GM18499 (cell line): ENCODE data around the gene SYVN1.
A peak's percentile ranks its signal among the peaks of the same experiment; 100 is the strongest.
"Not testable (repeated sequence)": the region's sequence is repeated elsewhere in the genome, so short reads cannot be mapped to it uniquely, and the experiment has no call there.

Experiments
- ATAC-seq: cut with Tn5 transposase; IDR thresholded peaks from one replicate; pipeline ENCODE4 v1.9.1; 2021; ENCODE audit warnings: moderate number of reproducible peaks; ENCODE audit not compliant: insufficient read depth, unreplicated experiment

SYVN1 gene

DNA sequence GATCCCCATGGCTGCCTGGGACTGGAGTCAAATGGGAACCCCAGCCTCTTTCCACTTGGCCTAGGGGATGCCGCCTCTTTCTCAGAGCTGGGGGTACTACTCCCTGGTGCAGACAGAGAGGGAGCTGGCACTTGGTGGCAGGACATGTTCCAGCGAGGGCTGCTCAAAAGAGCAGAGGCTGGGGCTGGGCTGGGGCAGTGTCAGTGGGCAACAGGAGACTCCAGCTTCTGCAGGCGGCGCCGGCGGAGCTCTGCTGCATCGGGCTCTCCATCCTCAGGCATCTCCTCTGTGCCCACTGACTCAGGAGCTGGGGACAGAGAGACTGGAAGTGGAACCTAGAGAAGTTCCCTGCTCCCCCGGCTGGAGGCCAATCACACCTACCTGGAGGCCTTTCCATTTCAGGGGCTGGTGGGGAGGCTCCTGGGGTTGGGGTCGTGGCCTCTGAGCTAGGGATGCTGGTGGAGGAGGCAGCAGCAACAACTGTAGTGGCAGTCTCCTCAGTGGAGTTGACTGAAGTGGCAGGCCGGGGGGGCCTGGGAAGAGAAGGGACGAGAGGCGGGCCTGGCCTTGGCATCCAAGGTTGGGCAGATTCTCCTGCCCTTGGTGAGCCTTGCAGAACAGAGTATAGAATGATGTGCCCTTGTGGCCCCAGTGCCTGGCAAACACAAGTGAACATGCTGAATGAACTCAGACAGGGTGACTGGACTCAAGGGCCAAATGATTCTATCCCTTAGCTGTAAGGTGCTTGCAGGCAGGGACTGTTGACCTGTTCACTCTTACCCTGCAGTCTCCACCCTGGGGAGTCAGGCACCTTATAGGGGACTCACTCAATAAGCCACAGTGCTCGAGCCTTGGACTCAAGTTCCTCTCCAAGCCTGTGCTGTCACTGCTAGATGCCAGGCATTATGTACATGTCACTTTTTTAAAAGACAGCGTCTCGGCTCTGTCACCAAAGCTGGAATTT lies 5.9 kb downstream of the SYVN1 start:
- ATAC-seq, result no peak

DNA sequence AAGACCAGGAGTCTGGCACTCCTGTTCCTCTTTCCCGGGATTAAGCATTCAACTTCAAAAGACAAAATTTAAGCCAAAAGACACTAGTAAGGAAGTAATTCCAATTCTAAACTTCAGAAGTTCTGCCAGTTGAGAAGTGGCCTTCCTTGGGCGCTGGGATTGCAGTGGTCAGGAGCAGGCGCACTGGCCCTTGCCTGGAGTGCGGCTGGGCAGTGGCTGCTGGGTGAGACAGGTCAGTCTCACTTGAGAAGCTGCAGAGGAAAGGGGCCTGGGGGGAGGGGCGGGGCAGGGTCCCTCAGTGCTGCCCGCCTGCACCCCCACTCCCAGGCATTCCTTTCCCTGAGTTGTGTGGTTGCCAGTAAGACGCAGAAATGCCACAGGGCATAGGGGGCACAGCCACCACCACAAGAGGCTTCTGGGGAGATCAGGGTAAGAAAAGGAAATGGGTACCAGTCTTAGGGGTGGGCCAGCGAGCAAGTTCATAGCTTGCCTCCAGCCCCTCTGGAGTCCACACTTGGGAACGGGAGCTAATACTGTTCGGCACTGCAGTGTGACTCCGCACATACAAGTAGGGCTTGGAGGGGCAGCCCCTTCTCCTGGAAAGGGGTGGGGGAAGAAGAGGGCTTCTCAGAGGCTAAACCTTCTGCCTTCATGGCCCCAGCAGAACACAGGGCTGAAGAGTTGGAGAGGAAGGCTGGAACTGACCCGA lies 6.7 kb downstream of the SYVN1 start:
- no peak for ATAC-seq

DNA sequence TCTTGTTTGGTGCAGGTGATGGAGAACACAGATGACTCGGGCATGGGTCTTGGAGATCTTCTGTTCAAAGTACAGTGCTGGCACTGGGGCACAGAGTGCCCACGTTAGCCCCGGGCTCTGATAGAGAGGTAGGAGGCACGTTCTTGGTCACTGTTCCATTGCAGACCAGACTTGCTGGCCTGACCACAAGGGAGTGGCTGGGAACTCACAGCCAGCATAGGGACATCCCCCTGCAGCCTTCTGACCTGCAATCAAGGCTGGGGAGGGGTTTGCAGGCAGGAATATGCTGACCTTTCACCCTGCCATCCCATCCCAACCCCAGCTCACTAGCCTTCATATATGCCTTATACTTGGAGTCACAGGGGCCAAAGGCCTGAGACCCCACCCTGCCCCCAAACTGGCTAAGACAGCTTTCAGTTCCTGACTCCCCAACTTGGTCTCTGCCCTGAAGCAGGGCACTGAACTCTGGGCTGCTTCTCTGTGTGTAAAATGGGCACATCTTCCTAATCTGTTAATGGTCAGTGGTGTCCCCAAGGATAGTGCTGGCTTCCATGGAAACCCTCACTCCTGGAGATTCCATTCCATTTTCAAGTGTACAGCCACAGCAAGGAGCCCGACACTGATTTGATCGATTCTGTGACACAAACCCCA lies 7.6 kb downstream of the SYVN1 start:
- no peak for ATAC-seq

DNA sequence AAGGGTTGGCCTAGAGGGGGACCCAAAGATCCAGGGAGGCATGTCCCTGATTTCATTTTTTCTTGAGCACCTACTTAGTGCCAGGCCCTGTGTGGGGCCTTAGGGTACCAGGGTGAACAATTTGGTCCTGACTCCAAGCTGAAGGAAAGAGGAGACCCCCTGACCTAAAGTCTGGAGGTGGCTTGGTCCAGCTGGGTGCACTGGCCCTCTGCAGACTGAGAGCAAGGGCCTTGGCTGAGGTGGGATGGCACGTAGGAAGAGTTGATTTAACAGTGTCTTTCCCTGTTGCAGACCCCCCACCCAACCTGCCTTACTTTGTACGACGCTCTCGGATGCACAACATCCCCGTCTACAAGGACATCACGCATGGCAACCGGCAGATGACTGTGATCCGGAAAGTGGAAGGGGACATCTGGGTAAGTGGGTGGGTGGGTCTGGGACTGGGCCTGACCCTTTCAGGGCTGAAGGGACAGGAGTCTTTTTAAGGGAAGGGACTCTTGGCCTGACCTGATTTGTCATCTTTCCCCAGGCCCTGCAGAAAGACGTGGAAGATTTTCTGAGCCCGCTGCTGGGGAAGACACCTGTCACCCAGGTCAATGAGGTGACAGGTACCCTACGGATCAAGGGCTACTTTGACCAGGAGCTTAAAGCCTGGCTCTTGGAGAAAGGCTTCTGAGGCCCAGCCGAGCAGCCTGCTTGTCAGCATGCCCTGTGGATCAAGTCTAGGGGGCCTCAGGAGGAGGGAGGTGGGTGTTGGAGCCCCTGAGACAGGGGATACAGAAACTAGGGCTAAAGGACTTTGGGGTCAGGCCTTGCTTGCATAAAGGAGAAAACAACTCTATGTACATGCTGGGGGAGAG lies 8.9 kb downstream of the SYVN1 start:
- no peak for ATAC-seq

DNA sequence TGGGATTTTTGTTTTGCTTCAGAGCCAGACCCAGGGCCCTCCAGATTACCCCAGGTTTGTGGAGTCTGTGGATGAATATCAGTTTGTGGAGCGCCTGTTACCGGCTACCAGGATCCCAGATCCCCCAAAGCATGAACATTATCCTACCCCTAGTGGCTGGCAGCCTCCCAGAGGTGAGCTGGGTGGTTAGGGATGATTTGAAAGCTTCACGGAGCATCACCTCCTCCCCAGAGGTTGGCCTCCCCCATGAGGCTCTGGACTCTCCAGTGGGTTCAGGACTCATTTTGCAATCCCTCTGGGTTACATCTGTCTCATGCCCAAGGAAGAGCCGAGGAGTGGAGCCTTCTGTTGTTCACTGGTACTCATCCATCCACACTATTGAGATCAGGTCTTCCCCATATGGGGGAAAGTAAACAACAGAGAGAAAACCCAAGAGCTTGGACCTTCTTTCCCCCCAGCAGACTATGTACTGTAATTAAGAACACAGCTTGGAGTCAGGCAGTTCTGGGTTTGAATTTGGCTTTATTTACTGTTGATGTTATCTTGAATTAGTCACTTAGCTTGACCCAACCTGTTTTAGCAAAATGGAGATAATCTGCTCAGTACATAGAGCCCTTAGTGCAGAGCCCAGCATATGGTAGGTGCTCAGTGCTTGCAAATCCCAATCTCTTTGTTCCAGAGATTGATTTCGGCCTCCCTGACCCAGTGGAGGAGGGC lies 9.7 kb downstream of the SYVN1 start:
- no peak for ATAC-seq

DNA sequence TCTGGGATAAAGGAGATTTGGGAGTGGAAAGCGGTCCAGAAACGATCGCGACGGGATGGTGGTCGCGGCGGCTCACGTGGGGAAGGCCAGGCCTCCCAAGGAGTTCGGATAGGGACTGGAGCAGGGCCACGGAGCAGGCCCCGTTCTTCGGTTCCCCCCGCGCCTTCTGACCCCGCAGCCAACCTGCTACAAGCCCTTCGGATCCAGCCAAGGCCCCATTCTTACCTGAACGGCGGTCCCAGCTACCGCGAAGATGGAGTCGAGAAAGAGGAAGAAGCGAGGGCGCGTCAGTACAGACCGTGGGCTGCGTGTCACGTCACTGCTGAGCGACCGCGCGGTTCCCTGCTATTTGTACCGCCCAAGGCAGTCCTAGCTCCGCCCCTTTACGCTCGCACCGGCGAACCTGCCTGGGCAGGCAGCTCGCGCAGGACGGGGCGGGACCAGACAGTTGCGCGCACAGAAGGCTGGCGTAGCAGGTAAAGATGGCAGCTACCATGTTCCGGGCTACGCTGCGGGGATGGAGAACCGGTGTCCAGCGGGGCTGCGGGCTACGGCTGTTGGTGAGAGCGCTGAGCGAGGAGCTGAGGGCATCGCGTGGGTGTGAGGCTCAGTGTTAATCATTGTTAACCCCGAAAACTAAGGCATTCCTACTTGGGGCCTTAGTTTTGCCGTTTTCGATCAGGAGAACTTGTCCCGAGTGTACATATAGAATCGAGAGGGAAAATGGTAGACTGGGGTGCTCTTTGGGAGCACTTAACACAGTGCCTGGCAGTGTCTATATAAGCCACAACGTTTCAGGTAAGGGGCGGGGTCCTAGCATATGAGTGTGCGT lies 12.2 kb downstream of the SYVN1 start, which contains the start of the genes FAU and MRPL49:
Gene FAU, minus strand, starts transcription at position 270 of the 832 bp plus-strand sequence. CDS start 321 bp downstream, outside the sequence.
Gene MRPL49, plus strand, starts transcription at position 457 of the 832 bp plus-strand sequence. Its CDS starts 26 bp downstream, at position 483.
- ATAC-seq, result peak; percentile 66

DNA sequence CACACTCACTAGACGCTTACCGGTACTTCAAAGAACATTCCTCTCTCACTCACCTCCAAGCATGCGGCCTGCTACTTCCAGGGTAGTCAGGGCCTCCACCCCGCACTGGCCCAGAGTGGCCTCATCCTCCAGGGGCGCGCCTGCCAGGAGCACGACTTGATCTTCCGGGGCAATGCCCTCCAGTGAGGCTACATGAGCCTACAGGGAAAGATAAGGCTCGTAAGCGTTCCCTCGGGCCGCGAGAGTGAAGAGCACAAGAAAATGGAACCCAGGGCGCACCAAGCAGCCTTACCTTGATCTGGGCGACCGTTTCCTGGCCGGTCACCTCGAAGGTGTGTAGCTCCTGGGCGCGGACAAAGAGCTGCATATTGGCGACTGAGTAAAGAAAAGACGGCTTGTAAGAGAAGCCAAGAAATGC lies 12.9 kb downstream of the SYVN1 start:
- ATAC-seq, result no peak

DNA sequence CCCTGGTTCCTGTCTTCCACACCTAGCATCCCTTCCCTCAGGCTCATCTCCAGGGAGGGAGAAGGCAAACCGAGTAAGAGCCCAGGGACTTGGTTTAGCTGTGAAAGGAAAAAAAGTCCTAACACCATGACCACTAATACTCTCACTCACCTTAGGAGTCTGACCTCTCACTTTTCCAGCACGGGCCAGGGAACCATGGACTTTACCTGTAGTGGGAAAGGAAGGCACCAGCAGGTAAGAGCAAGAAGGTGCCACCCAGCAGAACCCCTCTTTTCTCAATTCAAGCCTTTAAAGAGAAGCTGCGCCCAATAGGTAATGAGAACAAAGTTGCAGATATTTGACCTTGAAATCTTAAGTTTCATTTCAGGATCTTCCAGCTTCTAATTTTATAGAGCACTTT lies 13.5 kb downstream of the SYVN1 start:
- no peak for ATAC-seq

DNA sequence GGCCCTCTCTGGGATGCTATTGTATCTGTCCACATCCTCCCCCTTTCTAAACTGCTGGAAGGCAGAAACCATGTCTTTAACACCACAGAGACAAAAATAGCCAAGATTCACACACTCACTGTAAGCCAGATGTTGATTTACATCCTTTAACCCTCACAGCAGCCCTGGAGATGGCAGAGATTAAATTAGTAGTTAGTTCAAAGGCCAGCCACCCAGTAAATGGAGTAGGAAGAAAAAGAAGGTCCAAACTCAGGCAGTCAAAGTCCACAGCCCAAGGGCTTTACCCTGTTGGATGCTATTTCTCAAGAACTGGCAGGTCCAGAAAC lies 14.7 kb downstream of the SYVN1 start:
- ATAC-seq, result no peak

DNA sequence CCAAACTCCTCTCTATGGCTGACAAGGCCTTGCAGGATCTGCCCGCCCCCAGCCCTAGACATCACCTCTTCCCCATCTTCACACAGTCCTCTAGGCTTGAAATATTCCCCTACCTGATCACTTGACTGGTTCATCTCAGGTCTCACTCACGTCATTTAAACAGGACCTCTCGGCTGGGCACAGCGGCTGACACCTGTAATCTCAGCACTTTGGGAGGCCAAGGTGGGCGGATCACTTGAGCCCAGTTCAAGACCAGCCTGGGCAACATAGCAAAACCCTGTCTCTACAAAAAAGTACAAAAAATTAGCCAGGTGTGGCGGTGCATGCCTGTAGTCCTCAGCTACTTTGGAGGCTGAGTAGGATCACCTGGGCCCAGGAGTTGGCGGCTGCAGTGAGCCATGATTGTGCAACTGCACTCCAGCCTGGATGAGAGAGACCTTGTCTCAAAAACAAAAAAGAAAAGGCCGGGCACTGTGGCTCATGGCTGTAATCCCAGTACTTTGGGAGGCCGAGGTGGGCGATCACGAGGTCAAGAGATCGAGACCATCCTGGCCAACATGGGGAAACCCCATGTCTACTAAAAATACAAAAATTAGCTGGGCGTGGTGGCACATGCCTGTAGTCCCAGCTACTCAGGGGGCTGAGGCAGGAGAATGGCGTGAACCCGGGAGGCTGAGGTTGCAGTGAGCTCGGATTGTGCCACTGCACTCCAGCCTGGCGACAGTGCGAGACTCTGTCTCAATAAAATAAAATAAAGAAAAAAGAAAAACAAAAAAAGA lies 15.2 kb downstream of the SYVN1 start:
- not testable (repeated sequence) for ATAC-seq

DNA sequence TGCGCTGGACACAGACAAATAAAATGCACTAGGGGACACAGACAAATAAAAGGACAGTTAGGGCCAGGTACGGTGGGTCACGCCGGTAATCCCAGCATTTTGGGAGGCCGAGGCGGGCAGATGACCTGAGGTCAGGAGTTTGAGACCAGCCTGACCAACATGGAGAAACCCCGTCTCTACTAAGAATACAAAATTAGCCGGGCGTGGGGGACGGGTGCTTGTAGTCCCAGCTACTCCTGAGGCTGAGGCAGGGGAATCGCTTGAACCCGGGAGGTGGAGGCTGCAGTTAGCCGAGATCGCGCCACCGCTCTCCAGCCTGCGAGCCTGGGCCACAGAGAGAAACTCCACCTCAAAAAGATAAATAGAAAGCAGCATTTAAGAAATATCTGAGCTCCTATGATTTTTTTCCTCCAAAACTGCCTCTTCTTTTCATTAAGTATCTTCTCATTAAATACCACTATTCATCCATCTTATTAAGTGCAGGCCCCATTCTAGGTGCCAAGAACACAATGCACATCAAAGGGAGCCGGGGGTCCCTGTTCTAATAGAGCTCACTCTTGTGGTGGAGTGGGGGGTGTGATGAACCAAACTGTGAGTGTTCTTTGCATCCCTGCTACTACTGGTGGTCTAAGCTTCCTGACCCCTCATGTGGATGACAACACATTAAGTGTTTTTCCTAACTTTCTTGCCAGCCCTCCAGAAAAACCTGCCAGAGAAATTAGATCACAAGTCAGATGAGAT lies 16.1 kb downstream of the SYVN1 start:
- ATAC-seq, result no peak

DNA sequence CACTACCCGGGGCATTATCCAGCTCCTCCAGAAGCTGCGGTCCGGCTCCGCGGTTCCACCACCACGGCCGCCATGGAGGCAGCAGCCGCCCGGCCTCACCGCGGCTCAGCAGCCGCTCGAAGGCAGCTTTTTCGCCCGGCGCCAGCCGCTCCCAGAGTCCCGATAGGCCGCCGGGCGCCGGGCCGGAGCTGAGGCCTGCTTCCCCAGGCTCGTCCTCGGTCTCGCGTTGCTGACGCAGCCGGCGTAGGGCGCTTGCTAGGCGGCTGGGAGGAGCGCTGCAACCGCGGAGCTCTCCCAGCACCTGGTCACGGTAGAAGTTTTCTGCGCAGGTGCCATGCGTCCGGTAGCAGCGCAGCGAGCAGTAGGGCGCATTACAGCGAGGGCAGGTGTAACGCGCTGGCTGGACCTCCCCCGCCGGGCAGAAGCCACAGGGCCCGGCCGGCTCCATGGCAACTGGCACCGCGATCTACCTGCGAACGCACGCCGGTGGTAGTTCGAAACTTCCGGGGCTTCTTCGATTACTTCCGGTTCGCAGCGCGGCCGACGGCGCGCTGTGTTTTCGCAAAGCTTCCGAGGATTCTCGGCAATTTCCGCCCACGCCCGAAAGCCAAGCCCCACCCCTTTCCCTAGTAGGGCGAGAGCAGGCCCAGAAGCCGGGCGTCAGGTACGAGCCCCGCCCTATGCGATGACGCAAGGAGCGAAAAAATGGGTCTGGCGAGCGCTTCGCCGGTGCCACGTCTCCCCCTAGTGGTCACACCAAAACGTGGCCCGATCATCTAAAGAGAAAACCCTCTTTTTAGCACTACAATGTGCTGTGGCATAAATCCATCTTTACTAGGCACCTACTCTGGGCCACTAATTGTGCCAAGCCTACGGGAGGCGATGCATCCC lies 16.9 kb downstream of the SYVN1 start, which contains the start of gene ZNHIT2:
Gene ZNHIT2, minus strand, starts transcription at position 496 of the 891 bp plus-strand sequence. Its CDS starts 48 bp downstream, at position 448.
- ATAC-seq, result peak; percentile 25

DNA sequence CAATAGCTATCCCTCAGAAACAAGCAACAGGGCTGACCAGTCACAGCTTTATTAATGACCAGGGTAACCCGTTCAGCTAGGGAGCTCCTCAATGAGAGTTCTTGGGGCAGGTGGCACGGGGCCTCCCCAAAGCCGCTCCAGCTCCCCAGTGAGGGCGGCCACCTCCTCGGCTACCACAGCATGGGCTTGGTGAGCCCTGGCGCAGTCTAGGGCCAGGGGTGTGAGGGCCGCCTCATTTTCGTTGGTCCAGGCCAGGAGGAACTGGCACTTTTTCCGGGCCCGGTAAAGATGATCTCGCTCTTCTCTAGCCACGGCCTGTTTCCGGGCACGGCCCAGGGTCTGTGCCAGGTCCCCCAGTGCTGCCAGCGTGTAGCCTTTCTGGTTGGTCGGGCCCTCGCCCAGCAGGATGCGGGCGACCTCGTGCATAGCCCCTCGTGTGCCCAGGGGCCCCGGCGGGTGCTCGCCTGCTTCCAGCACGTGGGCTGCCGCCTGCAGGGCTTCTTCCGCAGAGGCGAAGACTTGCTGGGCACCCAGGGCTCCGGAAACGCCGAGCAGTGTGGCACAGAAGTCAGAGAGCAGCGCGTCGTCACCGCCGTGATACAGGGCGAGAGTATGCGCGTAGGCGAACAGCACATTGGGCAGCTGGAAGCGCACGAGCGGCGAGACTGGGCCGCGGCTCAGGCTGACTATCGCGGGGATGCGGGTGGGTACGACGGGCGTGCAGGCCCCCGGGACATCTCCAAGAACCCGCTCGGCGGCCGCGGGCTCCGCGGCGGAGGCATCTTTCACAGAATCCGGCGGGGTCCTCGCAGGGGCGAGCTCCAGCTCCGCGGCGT lies 17.7 kb downstream of the SYVN1 start:
- no peak for ATAC-seq

DNA sequence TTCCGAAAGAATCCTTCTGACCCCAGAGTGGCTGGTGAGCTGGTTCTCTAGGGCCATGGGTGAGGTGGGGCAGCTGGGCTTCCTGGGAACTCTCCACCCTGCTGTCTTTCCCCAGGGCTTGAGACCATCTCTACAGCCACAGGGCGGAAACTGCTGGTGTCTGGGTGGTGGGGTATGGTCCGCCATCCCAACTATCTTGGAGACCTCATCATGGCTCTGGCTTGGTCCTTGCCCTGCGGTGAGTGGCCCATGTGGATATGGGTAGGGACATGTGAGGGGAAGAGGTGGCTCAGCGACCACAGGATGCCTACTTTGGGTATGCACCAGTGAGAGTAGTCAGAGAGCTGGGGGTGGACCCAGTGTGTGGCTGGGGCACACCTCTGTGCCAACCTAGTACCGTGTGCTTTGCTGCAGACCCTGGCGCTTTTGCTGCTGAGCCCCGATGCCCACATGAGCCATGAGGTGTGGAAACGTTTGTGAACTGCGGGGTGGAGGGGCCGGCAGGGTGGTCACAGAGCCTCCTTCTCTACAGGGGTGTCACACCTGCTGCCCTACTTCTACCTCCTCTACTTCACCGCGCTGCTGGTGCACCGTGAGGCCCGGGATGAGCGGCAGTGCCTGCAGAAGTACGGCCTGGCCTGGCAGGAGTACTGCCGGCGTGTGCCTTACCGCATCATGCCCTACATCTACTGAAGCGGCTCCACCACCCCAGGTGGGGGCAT lies 18.8 kb downstream of the SYVN1 start:
- ATAC-seq, result no peak
